Activated CD8-positive, alpha-beta memory T cell treated with anti-CD3 and anti-CD28 coated beads for 36 hours (primary cell): Measurements from ENCODE around the gene ANO8. TPM values are rescaled to one million over a fixed set of nuclear protein-coding genes. Genes with fewer than 3 reads are reported as not detected.

Experiments
- CTCF ChIA-PET: fragments of 350-600 bp; sonication (Branson Sonifier 250); formaldehyde crosslinking; loops from one replicate; lab custom pipeline; 2021; ENCODE audit warnings: antibody characterized with exemption; lab: Charles Lee
- POLR2A ChIA-PET: fragments of 350-600 bp; sonication (Branson Sonifier 250); formaldehyde crosslinking; loops from one replicate; lab custom pipeline; 2021; ENCODE audit warnings: antibody characterized with exemption; lab: Charles Lee
- total RNA-seq, 2 experiments: library from RNA; stranded (reverse); gene quantifications; one replicate each; pipeline ENCODE4 v1.2.3, GENCODE V29; 2021

ANO8 gene
- total RNA-seq, 2 experiments from 2014 or later = 3.2 TPM

- POLR2A ChIA-PET = no interaction called here
- CTCF ChIA-PET = no interaction called here
Observed at GRCh38 chr19:17351815-17352435, 17.3 kb upstream of the ANO8 start.

- CTCF ChIA-PET = interaction anchor here (1.2 kb wide), 1 partner anchor 37 kb away, joined by 3 read pairs; no protein-coding TSS in a partner anchor
- POLR2A ChIA-PET = no interaction called here
Observed at GRCh38 chr19:17348700-17349099, 14.0 kb upstream of the ANO8 start.

GRCh38 chr19:17347877-17348276 lies 13.2 kb upstream of the ANO8 start:
- ChIA-PET CTCF (interaction anchor here (0.7 to 1.4 kb wide), 2 partner anchors 38 to 1049 kb away, joined by 3 to 8 read pairs; no protein-coding TSS in a partner anchor), POLR2A (no interaction called here)

- POLR2A ChIA-PET = no interaction called here
- CTCF ChIA-PET = interaction anchor here (1.0 to 1.4 kb wide), 2 partner anchors 39 to 43 kb away, joined by 3 to 8 read pairs; no protein-coding TSS in a partner anchor
Observed at GRCh38 chr19:17347361-17347760, 12.7 kb upstream of the ANO8 start.

- POLR2A ChIA-PET = no interaction called here
- CTCF ChIA-PET = interaction anchor here (0.5 to 1.5 kb wide), 4 partner anchors 11 to 75 kb away, joined by 3 to 6 read pairs (median 4); no protein-coding TSS in a partner anchor
Observed at GRCh38 chr19:17346109-17346671, 11.5 kb upstream of the ANO8 start.

GRCh38 chr19:17341845-17342244 lies 7.2 kb upstream of the ANO8 start:
- CTCF ChIA-PET = interaction anchor here (1.0 to 2.3 kb wide), 2 partner anchors 44 to 45 kb away, joined by 5 to 9 read pairs; no protein-coding TSS in a partner anchor
- POLR2A ChIA-PET = no interaction called here

GRCh38 chr19:17341386-17341785 lies 6.7 kb upstream of the ANO8 start:
- CTCF ChIA-PET = interaction anchor here (0.5 to 1.7 kb wide), 3 partner anchors 36 to 78 kb away, joined by 3 to 5 read pairs (median 3); partner anchors contain the start of gene MVB12A

GRCh38 chr19:17340871-17341357 lies 6.3 kb upstream of the ANO8 start:
- ChIA-PET CTCF (interaction anchor here (0.5 to 1.7 kb wide), 2 partner anchors 36 to 78 kb away, joined by 3 read pairs; partner anchors contain the start of gene MVB12A), POLR2A (no interaction called here)

More at GRCh38 chr19:17341386-17341785, 6.7 kb upstream of the ANO8 start:
- POLR2A ChIA-PET = no interaction called here

- ChIA-PET POLR2A (no interaction called here), CTCF (interaction anchor here (1.7 kb wide), 1 partner anchor 79 kb away, joined by 3 read pairs; the partner anchor contains the start of gene MVB12A)
Observed at GRCh38 chr19:17340302-17340870, 5.7 kb upstream of the ANO8 start.

GRCh38 chr19:17339088-17339741 lies 4.6 kb upstream of the ANO8 start:
- POLR2A ChIA-PET = interaction anchor here (0.7 kb wide), 1 partner anchor 23 kb away, joined by 3 read pairs; no protein-coding TSS in a partner anchor
- CTCF ChIA-PET = interaction anchor here (0.7 kb wide), 1 partner anchor 892 kb away, joined by 3 read pairs; no protein-coding TSS in a partner anchor

- ChIA-PET POLR2A (interaction anchor here (0.5 kb wide), 1 partner anchor 440 kb away, joined by 4 read pairs; no protein-coding TSS in a partner anchor), CTCF (no interaction called here)
Observed at GRCh38 chr19:17338433-17339078, 3.9 kb upstream of the ANO8 start.

GRCh38 chr19:17337675-17338432 lies 3.2 kb upstream of the ANO8 start:
- ChIA-PET CTCF (interaction anchor here (0.6 kb wide), 1 partner anchor 20 kb away, joined by 3 read pairs; no protein-coding TSS in a partner anchor), POLR2A (interaction anchor here (0.5 to 1.7 kb wide), 3 partner anchors 29 to 440 kb away, joined by 4 read pairs; partner anchors contain the start of gene DDA1)

GRCh38 chr19:17336872-17337674 lies 2.4 kb upstream of the ANO8 start, which contains the start of gene GTPBP3:
Gene GTPBP3 (plus strand): TSS chr19:17337553. CDS start chr19:17337612, 59 bp downstream.
- ChIA-PET POLR2A (interaction anchor here (0.6 to 1.7 kb wide), 2 partner anchors 28 to 83 kb away, joined by 3 to 4 read pairs; partner anchors contain the start of genes DDA1 and MVB12A), CTCF (interaction anchor here (0.6 kb wide), 1 partner anchor 19 kb away, joined by 3 read pairs; no protein-coding TSS in a partner anchor)

GRCh38 chr19:17335575-17335974 lies 920 bp upstream of the ANO8 start:
- POLR2A ChIA-PET = interaction anchor here (0.5 to 1.4 kb wide), 3 partner anchors 26 to 83 kb away, joined by 3 to 4 read pairs (median 3); partner anchors contain the start of gene DDA1
- CTCF ChIA-PET = interaction anchor here (0.7 to 1.5 kb wide), 7 partner anchors 9 to 53 kb away, joined by 3 to 5 read pairs (median 3); partner anchors contain the start of genes DDA1 and MRPL34

- ChIA-PET CTCF (interaction anchor here (1.0 to 1.5 kb wide), 4 partner anchors 12 to 74 kb away, joined by 3 to 5 read pairs (median 4); partner anchors contain the start of gene DDA1), POLR2A (interaction anchor here (0.5 to 1.4 kb wide), 5 partner anchors 22 to 66 kb away, joined by 3 to 5 read pairs (median 3); partner anchors contain the start of genes BABAM1 and DDA1)
Observed at GRCh38 chr19:17333611-17334413, 843 bp downstream of the ANO8 start.
